ENCODE results near the gene QSER1.
"Not testable (repeated sequence)": the region's sequence is repeated elsewhere in the genome, so short reads cannot be mapped to it uniquely, and the experiment has no call there.

Gene QSER1

DNA sequence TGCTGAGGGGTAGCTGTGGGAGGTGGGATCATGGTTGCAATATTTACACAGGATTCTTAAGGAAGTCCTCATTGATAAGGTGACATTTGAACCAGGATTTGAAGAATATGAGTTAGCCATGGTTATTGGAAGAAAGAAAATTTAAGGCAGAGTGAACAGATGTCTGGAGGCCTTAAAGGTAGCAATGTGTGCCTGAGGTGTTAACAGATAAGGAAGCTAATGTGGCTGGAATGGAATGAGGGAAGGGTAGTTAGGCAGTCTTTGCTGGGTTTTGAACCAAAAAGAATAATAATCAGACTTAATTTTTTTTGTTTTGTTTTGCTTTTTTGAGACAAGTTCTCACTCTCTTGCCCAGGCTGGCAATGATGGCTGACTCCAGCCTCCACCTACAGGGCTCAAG, 113.4 kb downstream of the QSER1 start:
- no peak for DNase-seq

DNA sequence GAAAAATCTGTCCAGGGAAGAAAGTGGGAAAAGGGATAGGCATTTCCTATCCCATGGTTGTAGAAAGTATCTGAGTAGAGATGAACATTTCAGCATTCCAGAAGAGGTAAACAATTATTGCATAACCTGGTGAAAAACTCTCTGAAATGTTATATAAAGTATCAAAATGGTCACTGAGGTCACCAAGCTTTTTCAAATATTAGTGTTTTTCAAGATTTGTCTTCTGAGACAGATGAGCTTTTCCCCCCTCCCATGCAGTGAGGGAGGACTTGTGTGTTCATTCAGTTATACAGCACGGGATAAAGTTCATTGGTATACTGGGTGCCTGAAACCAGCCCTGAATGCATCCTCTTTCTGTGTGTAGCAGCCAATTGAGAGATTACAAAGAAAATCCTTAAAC, 121.1 kb downstream of the QSER1 start:
- no peak for DNase-seq

GRCh38 chr11:33015621-33016551, 123.3 kb downstream of the QSER1 start, which contains the start of gene DEPDC7:
TSS of gene DEPDC7 (plus strand) at chr11:33015878. CDS start at chr11:33015956, 78 bp downstream.
- peak; percentile 69 for DNase-seq

DNA sequence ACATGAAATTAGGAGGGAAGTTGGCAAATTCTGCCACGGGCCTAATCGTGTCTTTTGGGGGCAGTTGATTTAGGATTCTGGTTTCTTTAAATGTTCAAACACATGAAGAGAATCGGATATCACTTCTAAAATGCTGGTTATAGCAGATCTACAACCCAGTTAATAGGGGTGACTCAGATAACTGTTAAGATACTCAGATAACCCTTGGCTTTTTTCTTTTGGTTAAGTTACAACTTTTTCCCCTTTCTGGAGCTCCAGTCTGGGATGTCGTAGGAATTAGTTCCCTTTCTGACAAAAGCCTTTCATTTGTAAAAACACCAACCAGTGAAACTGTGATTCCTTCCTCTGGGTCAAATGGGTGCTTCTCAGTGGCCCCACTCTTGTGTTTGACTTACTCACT, 124.0 kb downstream of the QSER1 start:
- no peak for DNase-seq

GRCh38 chr11:33017478-33017877, 124.9 kb downstream of the QSER1 start:
- DNase-seq: no peak

- DNase-seq: no peak
These were observed 125.4 kb downstream of the QSER1 start for GRCh38 chr11:33017965-33018364.

GRCh38 chr11:33018840-33019239, 126.2 kb downstream of the QSER1 start:
- DNase-seq: no peak

- DNase-seq: no peak
These were observed 128.9 kb downstream of the QSER1 start for GRCh38 chr11:33021501-33021900.

- no peak for DNase-seq
These were observed 129.3 kb downstream of the QSER1 start for GRCh38 chr11:33021937-33022336.

DNA sequence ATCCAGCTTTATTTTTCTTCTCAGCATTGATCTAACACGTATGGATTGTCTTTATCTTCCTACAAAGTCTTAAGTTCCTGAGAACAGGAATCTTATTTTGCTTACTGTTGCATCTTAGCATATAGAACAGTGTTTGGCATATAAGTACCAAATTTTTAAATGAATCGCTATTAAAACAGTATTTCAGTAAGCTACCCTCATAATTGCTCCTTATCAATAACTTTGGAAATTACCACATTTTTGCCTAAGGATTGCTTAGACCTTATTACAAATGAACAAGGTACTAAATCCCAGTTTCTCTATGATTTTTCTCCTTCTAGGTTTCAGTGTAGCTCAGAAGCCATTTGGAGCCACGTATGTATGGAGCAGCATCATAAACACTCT, 132.7 kb downstream of the QSER1 start:
- DNase-seq: no peak

DNA sequence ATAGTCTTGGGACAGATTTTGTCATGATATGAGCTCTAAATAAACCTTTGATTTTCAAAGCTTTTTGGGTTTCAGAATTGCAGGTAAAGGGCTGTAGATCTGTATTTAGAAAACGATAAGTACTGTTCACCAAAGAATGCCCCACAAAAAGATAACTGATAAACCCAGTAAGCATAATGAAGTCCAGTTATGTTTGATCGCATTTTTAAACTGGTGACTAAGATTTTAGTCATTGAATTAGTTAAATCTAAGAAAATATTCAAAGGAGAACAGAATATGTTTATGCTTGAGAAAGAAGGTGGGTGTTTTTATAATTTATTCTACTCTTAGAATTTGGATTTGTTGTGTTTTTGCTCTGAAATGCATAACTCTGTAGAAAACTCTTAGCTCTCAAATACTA, 134.6 kb downstream of the QSER1 start:
- no peak for DNase-seq

GRCh38 chr11:33027846-33028536, 135.4 kb downstream of the QSER1 start:
- DNase-seq: no peak

DNA sequence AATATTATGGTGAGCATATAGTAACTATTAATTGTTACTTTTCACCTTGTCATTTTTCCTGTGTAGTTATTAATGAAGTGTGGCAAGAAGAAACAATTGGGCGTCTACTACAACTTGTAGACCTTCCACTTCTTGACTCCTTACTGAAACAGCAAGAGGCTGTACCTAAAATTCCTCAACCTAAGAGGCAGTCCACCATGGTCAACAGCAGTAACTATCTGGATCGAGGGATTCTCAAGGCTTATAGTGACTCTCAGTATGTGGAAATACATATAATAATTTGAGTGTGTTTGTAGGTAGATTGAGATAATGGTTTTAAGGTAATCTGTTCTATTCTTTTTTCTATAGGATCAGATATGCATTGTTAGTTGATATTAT, 135.9 kb downstream of the QSER1 start:
- no peak for DNase-seq

GRCh38 chr11:33029218-33029617, 136.6 kb downstream of the QSER1 start:
- DNase-seq: not testable (repeated sequence)

Measured in amniotic stem cell (primary cell).